CD4-positive, CD25-positive, alpha-beta regulatory T cell (primary cell): Measurements from ENCODE around the gene HDAC4. TPM values are rescaled to one million over a fixed set of nuclear protein-coding genes. Genes with fewer than 3 reads are reported as not detected.

ENCODE experiments used
- ATAC-seq, 2 donors: fragments of 150-1000 bp; cut with Tn5 transposase; one replicate each; pipeline ENCODE4 v1.10.0; 2021; ENCODE audit warnings: low read depth in 2 of 2, moderate number of reproducible peaks in 2 of 2, moderate library complexity in 1 of 2
- DNase-seq, 3 donors: peaks; one replicate each; pipeline versions ENCODE4 v3.0.0 to v3.0.0-alpha.2; 2012 to 2022; ENCODE audit warnings: mixed read lengths in 1 of 3
- H3K27ac ChIP-seq: one replicate; pipeline ENCODE4 v1.7.0; 2013; ENCODE audit warnings: mild to moderate bottlenecking, low read length; ENCODE audit not compliant: insufficient read depth, poor library complexity, severe bottlenecking
- H3K27me3 ChIP-seq: one replicate; pipeline ENCODE4 v1.7.0; 2013; ENCODE audit warnings: low read length; ENCODE audit not compliant: control insufficient read depth, insufficient read depth
- H3K36me3 ChIP-seq: one replicate; pipeline ENCODE4 v1.7.0; 2013; ENCODE audit warnings: mild to moderate bottlenecking, low read length, moderate library complexity; ENCODE audit not compliant: control insufficient read depth, insufficient read depth
- H3K4me1 ChIP-seq: 2 replicates; pipeline ENCODE4 v1.7.0; 2013; ENCODE audit warnings: mild to moderate bottlenecking, low read length; ENCODE audit not compliant: insufficient read depth, control insufficient read depth, poor library complexity, severe bottlenecking
- H3K4me3 ChIP-seq: one replicate; pipeline ENCODE4 v1.7.0; 2013; ENCODE audit warnings: low read depth, mild to moderate bottlenecking, low read length, moderate library complexity
- H3K9me3 ChIP-seq, 2 experiments: 1 replicate in 1 of 2; 2 replicates in 1 of 2; pipeline ENCODE4 v1.7.0; 2013; ENCODE audit warnings: low read length in 2 of 2, mild to moderate bottlenecking in 1 of 2, moderate library complexity in 1 of 2; ENCODE audit not compliant: control insufficient read depth in 2 of 2
- H3K27ac Mint-ChIP-seq, 3 donors: one replicate each; pipeline ENCODE4 v1.8.0; 2020 to 2022; ENCODE audit warnings: mild to moderate bottlenecking in 3 of 3, mixed read lengths in 3 of 3, moderate library complexity in 2 of 3
- H3K27me3 Mint-ChIP-seq: one replicate; pipeline ENCODE4 v1.8.0; 2022; ENCODE audit warnings: mild to moderate bottlenecking, mixed read lengths
- H3K36me3 Mint-ChIP-seq: one replicate; pipeline ENCODE4 v1.8.0; 2020; ENCODE audit warnings: mixed read lengths
- H3K4me1 Mint-ChIP-seq, 4 donors: one replicate each; pipeline ENCODE4 v1.8.0; 2020 to 2022; ENCODE audit warnings: mixed read lengths in 4 of 4, mild to moderate bottlenecking in 1 of 4
- H3K4me3 Mint-ChIP-seq, 4 donors: one replicate each; pipeline ENCODE4 v1.8.0; 2020 to 2022; ENCODE audit warnings: mild to moderate bottlenecking in 4 of 4, mixed read lengths in 4 of 4, moderate library complexity in 3 of 4
- H3K9me3 Mint-ChIP-seq, 7 donors: one replicate each; pipeline ENCODE4 v1.8.0; 2020 to 2022; ENCODE audit warnings: mixed read lengths in 7 of 7, mild to moderate bottlenecking in 3 of 7, moderate library complexity in 2 of 7
- polyA plus RNA-seq, 4 donors: library from polyadenylated mRNA; unstranded; fragments of 300-500 nt; fragmentation: Illumina TruSeq; gene quantifications; one replicate each; pipeline ENCODE4 v1.2.3, GENCODE V29; 2021
- total RNA-seq: library from RNA; stranded (reverse); gene quantifications from one replicate; pipeline ENCODE4 v1.2.3, GENCODE V29; 2022

HDAC4 gene
- total and polyA plus RNA-seq, 5 donors from 2014 or later = 6.5 to 118 (median 8.6) TPM

DNA sequence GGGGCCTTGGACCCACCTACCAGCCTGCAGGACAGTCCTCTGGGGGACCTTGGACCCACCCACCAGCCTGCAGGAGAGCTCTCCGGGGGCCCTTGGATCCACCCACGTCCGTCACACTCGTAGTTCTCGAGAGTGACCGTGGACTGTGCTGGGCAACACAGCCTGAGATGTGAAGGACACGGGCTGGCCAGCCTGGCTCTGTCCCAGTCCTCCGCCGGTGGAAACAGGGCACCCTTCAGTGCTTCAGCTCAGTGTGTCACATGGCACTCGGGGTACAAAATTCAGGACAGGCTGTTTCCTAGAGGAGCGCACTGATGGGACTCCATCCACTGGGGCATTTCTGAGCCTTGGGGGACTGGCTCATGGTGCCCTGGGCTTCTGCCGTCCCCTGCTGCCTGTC lies 341.0 kb downstream of the HDAC4 start:
- peaks cover 21% of the 10 kb centered on the region for H3K36me3 Mint-ChIP-seq
- no peaks in the 10 kb centered on the region for H3K4me1 Mint-ChIP-seq
- no peak overlapping the region for H3K27ac ChIP-seq
- no peak overlapping the region for H3K4me3 Mint-ChIP-seq
- H3K36me3 ChIP-seq = peaks cover 75% of the 10 kb centered on the region
- no peak overlapping the region for H3K27ac Mint-ChIP-seq
- no peak for DNase-seq
- H3K4me3 ChIP-seq = no peak overlapping the region
- no peaks in the 10 kb centered on the region for H3K4me1 ChIP-seq
- ATAC-seq = no peak
- no peaks in the 10 kb centered on the region for H3K27me3 Mint-ChIP-seq
- peaks cover 2 to 10% of the 10 kb centered on the region in 2 experiments for H3K9me3 ChIP-seq
- no peaks in the 10 kb centered on the region for H3K27me3 ChIP-seq
- H3K9me3 Mint-ChIP-seq = no peaks in the 10 kb centered on the region

DNA sequence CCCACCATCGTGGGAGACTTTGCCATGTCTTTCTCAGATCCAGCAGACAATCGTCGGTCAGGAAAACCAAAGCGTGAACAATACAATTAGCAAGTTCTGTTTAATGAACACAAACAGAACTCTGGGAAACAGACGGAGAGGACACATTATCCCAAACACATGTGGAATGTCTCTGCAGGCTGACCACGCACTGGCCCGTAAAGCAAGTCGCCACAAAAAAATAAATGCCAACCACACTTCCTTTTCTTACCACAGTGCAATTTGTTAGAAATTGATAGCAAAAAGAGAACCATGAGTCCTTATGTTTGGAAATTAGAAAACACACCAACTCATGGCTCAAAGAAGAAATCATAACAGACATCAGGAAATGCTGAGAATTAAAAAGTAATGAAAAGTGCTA lies 342.1 kb downstream of the HDAC4 start:
- Histone ChIP-seq H3K4me3 (no peak overlapping the region), H3K36me3 (peaks cover 74% of the 10 kb centered on the region), H3K27ac (no peak overlapping the region), H3K9me3 (peaks cover 2 to 10% of the 10 kb centered on the region in 2 experiments), H3K4me1 (no peaks in the 10 kb centered on the region), H3K27me3 (no peaks in the 10 kb centered on the region)
- Mint-ChIP-seq H3K36me3 (peaks cover 21% of the 10 kb centered on the region), H3K4me3 (no peak overlapping the region), H3K27me3 (no peaks in the 10 kb centered on the region), H3K27ac (no peak overlapping the region), H3K4me1 (no peaks in the 10 kb centered on the region), H3K9me3 (no peaks in the 10 kb centered on the region)
- ATAC-seq (no peak), DNase-seq (no peak)

DNA sequence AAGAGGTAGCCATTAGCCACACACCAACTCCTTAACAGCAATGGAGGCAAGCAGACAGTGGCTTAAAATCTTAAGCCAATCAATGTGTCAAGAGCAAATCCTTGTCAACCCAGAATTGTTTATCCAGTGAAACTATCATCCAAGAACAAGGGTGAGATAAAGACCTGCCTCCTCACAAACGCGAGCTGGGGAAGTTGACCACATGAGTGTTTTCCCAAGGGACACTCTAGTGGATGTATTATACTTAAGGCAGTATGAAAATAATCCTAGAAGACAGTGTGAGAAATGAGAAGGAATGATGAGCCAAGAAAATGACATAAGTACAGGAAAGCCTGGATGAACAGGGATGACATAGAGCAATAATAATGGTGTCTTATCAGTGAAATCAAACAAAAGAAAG lies 343.3 kb downstream of the HDAC4 start:
- no peak overlapping the region for H3K4me3 ChIP-seq
- no peaks in the 10 kb centered on the region for H3K27me3 ChIP-seq
- peaks cover 0 to 1% (median 0%) of the 10 kb centered on the region in 7 donors for H3K9me3 Mint-ChIP-seq
- H3K27ac ChIP-seq = no peak overlapping the region
- DNase-seq (no peak), ATAC-seq (no peak)
- H3K4me1 Mint-ChIP-seq = no peaks in the 10 kb centered on the region
- no peak overlapping the region for H3K4me3 Mint-ChIP-seq
- H3K9me3 ChIP-seq = peaks cover 2 to 10% of the 10 kb centered on the region in 2 experiments
- no peak overlapping the region for H3K27ac Mint-ChIP-seq
- H3K36me3 Mint-ChIP-seq = peaks cover 29% of the 10 kb centered on the region
- H3K27me3 Mint-ChIP-seq = no peaks in the 10 kb centered on the region
- peaks cover 83% of the 10 kb centered on the region for H3K36me3 ChIP-seq
- H3K4me1 ChIP-seq = no peaks in the 10 kb centered on the region

DNA sequence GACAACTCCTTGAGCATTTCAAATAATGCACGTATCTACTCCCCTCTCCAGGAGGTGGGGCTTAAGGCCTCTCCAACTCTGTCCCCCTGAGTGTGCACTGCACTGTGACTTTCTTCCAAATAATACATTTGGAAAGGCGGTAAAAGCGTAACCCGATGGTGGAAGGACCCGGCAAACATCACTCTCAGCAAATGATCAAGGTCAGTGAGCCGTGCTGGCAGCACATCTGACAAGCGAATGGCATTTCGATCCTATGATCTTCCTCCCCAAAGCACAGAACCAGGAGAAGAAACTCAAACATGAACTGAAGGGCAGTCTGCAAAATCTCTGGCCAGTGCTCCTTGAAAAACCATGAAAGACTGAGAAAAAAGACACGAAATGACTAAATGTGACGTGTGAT lies 344.2 kb downstream of the HDAC4 start:
- H3K4me1 Mint-ChIP-seq = no peaks in the 10 kb centered on the region
- H3K27ac Mint-ChIP-seq = no peak overlapping the region
- H3K36me3 Mint-ChIP-seq = peaks cover 26% of the 10 kb centered on the region
- no peaks in the 10 kb centered on the region for H3K27me3 Mint-ChIP-seq
- no peak overlapping the region for H3K4me3 Mint-ChIP-seq
- no peaks in the 10 kb centered on the region for H3K4me1 ChIP-seq
- H3K36me3 ChIP-seq = peaks cover 84% of the 10 kb centered on the region
- H3K27ac ChIP-seq = no peak overlapping the region
- H3K27me3 ChIP-seq = no peaks in the 10 kb centered on the region
- peaks cover 0 to 1% (median 0%) of the 10 kb centered on the region in 7 donors for H3K9me3 Mint-ChIP-seq
- DNase-seq (no peak), ATAC-seq (no peak)
- peaks cover 2 to 10% of the 10 kb centered on the region in 2 experiments for H3K9me3 ChIP-seq
- H3K4me3 ChIP-seq = no peak overlapping the region

DNA sequence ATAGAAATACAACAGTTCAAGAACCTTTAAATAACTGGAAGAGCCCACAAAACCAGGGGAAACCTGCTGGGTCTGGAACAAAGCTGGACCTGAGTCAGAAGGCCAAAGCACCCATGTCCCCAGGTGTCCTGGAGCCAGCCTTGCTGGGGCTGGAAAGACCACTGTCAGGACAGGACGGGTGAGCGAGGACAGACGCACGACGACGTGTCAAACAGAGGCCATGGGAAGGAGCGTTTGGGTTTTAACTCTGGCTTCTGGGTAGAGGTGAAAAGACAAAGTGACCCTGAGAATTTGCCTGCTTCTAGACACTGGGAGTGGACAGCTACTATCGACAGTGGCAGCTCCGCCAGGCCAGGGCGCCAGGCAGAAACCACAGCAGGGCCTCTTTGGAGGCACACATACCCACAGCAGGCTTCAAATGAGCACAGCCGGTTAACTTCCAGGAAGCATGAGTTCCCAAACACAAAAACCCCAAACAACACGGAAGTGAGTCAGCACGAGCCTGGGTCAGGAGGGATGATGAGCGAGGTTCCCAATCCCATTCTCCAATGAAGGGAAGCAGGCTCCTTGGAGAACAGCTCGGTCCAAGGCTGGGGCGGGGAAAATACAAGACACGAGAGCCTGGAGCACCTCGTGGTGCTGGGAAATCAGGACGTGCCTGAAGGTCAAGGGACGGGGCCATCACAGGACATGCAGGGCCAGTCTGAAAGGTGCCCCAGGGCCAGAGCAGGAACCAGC lies 344.9 kb downstream of the HDAC4 start:
- no peak overlapping the region for H3K27ac Mint-ChIP-seq
- DNase-seq = no peak

DNA sequence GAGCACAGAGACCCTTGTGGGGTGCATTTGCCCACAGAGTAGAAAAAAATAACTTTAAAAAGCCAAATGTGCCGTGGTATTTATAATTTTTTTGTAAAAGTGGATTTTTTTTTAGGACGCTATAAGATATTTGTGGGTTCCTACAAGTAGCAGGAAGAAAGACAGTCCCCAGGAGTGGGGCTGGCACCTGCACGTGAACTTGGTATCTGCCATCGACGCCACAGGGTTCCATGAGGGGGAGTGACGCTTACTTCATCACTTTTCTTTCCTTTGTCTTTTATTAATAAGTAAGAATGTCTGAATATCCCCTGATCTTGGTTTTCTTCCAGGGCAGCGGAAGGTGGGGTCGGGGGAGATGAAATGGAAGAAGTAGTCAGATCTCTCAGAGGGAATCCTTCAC lies 345.9 kb downstream of the HDAC4 start:
- Histone ChIP-seq H3K27ac (no peak overlapping the region), H3K27me3 (no peaks in the 10 kb centered on the region), H3K4me3 (no peak overlapping the region), H3K4me1 (no peaks in the 10 kb centered on the region), H3K36me3 (peaks cover 82% of the 10 kb centered on the region), H3K9me3 (peaks cover 2 to 10% of the 10 kb centered on the region in 2 experiments)
- Mint-ChIP-seq H3K4me1 (no peaks in the 10 kb centered on the region), H3K27me3 (no peaks in the 10 kb centered on the region), H3K9me3 (peaks cover 0 to 1% (median 0%) of the 10 kb centered on the region in 7 donors), H3K27ac (no peak overlapping the region), H3K36me3 (peaks cover 13% of the 10 kb centered on the region), H3K4me3 (no peak overlapping the region)
- no peak for ATAC-seq
- DNase-seq = no peak

More for the DNA sequence above, 344.9 kb downstream of the HDAC4 start:
- no peaks in the 10 kb centered on the region for H3K27me3 ChIP-seq
- no peak overlapping the region for H3K4me3 ChIP-seq
- H3K27ac ChIP-seq = no peak overlapping the region
- H3K36me3 Mint-ChIP-seq = peaks cover 19% of the 10 kb centered on the region
- ATAC-seq = no peak
- no peaks in the 10 kb centered on the region for H3K4me1 Mint-ChIP-seq
- peaks cover 84% of the 10 kb centered on the region for H3K36me3 ChIP-seq
- H3K9me3 Mint-ChIP-seq = peaks cover 0 to 1% (median 0%) of the 10 kb centered on the region in 7 donors
- H3K4me1 ChIP-seq = no peaks in the 10 kb centered on the region
- no peaks in the 10 kb centered on the region for H3K27me3 Mint-ChIP-seq
- H3K4me3 Mint-ChIP-seq = no peak overlapping the region
- peaks cover 2 to 10% of the 10 kb centered on the region in 2 experiments for H3K9me3 ChIP-seq

DNA sequence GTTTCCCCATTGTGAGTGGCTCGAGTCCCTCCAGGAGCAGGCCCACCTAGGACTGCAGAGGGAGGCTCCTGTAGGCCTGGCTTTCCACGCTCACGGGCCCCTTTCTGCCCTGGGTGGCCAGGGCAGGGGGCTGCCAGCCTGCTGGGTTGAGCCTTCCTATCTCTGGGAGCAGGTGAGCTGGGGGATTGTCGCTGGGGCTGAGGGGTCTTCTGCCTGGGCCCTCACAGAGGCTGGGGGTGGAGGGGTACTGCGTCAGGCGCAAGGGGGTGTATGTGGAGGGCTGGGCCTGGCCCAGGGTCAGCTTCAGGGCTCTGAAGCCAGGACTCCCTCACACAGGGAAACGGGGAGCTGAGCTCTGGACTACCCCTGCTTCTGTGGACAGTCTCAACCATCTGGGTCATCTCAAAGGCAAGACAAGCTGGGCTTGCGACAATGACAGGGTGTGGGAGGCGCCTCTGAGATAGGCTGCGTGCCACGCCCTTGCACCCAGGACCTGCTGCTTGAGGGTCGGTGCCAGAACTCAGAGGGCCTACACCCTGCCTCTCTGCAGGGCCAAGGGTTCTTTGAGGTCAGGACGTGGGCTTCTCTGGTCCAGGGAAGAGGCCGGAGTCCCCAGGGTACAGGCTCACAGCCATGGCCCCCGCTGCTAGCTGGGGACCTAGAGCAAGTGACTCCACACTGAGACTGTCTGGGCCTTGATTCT lies 346.9 kb downstream of the HDAC4 start:
- H3K4me3 Mint-ChIP-seq = peak overlapping the region in 1 of 4 donors; percentile 63
- Histone ChIP-seq H3K4me3 (no peak overlapping the region), H3K9me3 (peaks cover 2 to 10% of the 10 kb centered on the region in 2 experiments), H3K27me3 (no peaks in the 10 kb centered on the region), H3K36me3 (peaks cover 75% of the 10 kb centered on the region), H3K27ac (no peak overlapping the region), H3K4me1 (no peaks in the 10 kb centered on the region)
- H3K27ac Mint-ChIP-seq = no peak overlapping the region
- H3K27me3 Mint-ChIP-seq = no peaks in the 10 kb centered on the region
- peaks cover 13% of the 10 kb centered on the region for H3K36me3 Mint-ChIP-seq
- no peaks in the 10 kb centered on the region for H3K4me1 Mint-ChIP-seq
- peaks cover 0 to 1% (median 0%) of the 10 kb centered on the region in 7 donors for H3K9me3 Mint-ChIP-seq
- ATAC-seq = no peak
- DNase-seq = no peak
